ENCODE data around the gene EPS8. TPM values are rescaled to one million over a fixed set of nuclear protein-coding genes. Genes with fewer than 3 reads are reported as not detected.

EPS8 gene
- total RNA-seq, 1 donor, result 100 TPM

DNA sequence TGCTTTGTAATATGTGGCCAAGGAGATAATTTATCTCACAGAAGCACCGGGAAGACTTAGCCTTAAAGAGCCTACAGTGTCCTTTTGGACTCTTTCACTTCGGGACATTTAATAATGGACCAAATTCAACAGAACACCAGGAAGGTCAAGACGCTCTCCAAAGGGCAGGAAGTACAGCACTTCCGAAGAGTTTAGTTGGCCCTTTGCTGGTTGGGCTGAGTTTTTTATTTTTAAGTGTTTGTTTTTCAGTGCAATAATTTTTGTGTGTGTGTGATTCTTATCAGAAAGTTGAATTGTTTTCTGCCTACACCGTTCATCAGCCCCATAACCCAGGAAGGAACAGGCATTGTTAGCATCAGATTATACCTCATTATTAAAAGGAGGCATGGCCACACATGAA lies 193.0 kb downstream of the EPS8 start:
- DNase-seq (ENCODE audit: low read depth), result no peak
- TF ChIP-seq CTCF (IDR thresholded peaks at IDR 0.05; ENCODE audit: insufficient read depth, low read depth, low read length), result no peak
- H3K4me3 ChIP-seq (ENCODE audit: low read depth, low read length), result no peak overlapping the region

- DNase-seq (ENCODE audit: low read depth), result peak; percentile 53
- TF ChIP-seq CTCF (IDR thresholded peaks at IDR 0.05; ENCODE audit: insufficient read depth, low read depth, low read length), result peak; percentile 24
- H3K4me3 ChIP-seq (ENCODE audit: low read depth, low read length), result no peak overlapping the region
Measured at GRCh38 chr12:15592934-15593333, 196.3 kb downstream of the EPS8 start.

- no peak for TF ChIP-seq CTCF (IDR thresholded peaks at IDR 0.05; ENCODE audit: insufficient read depth, low read depth, low read length)
- no peak overlapping the region for H3K4me3 ChIP-seq (ENCODE audit: low read depth, low read length)
- no peak for DNase-seq (ENCODE audit: low read depth)
Measured at GRCh38 chr12:15591811-15592210, 197.4 kb downstream of the EPS8 start.

GRCh38 chr12:15590180-15590826 lies 198.9 kb downstream of the EPS8 start:
- peak; percentile 82 for DNase-seq (ENCODE audit: low read depth)
- peak overlapping the region; percentile 55 for H3K4me3 ChIP-seq (ENCODE audit: low read depth, low read length)
- peak; percentile 87 for TF ChIP-seq CTCF (IDR thresholded peaks at IDR 0.05; ENCODE audit: insufficient read depth, low read depth, low read length)

DNA sequence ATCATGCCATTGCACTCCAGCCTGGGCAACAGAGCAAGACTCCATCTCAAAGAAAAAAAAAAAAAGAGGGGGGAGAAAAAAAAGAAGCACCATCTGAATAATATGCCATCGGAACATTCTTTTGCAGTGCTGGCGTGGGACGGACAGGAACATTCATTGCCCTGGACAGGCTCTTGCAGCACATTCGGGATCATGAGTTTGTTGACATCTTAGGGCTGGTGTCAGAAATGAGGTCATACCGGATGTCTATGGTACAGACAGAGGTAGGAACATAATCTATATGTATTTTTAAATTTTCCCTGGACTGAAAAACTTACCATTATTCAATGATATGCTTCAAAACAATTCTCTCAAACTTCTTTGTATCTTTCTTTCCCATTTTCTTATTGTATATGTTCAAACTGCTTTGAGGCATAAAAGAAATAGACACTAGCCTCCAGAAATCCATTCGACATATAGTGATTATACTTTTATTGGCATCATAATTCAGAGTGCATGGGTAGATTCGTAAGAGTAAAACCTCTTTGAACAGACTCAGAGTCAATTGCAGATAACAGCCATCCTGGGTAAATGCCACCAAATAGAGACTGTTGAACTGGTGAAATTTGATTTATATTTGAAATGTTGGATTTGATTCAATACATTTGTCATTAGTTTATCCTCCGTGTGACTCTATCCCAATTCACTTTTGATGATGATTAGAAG lies 199.7 kb downstream of the EPS8 start:
- peak; percentile 70 for DNase-seq (ENCODE audit: low read depth)
- H3K4me3 ChIP-seq (ENCODE audit: low read depth, low read length), result no peak overlapping the region
- TF ChIP-seq CTCF (IDR thresholded peaks at IDR 0.05; ENCODE audit: insufficient read depth, low read depth, low read length), result no peak

DNA sequence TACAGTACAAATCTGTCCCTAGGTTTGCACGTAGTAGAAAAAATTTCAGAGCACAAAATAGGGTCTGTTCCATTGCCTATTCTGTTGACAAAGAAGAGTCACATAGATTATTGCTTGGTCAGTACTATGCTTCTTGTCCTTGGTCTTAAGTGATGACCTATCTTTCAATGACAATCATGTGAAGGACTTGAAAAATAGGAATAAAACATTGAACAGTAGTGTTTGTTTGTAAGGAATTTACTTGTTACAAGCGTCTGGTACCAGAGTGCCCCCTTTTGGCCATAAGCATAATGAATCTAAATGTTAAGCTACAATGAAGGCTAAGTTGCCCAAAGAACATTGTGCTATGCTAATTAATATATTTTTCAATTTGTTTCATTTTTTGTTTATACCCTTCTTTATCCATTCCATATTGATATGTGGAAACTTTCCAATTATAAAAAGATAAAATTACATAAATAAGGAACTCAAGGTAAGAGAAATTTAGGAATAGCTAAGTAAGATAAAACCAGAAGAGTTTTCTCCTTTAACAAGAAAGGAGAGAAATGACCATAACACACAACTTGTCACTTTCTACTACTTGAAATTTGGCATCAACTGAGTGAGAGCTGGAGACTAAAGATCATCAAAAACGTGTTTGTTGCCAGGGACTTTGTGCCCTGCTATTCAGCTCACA lies 204.7 kb downstream of the EPS8 start:
- no peak overlapping the region for H3K4me3 ChIP-seq (ENCODE audit: low read depth, low read length)
- TF ChIP-seq CTCF (IDR thresholded peaks at IDR 0.05; ENCODE audit: insufficient read depth, low read depth, low read length), result peak; percentile 77
- DNase-seq (ENCODE audit: low read depth), result peak; percentile 87
